ENCODE measurements around the gene MARCHF4. TPM values are rescaled to one million over a fixed set of nuclear protein-coding genes. Genes with fewer than 3 reads are reported as not detected.

The MARCHF4 gene
- total and polyA plus RNA-seq, 9 of the 15 experiments (the other 6 are each of a cell fraction or from before 2014, with no cell fraction given) = 0.05 TPM; not detected in 8

- TF ChIP-seq, protein P1, sequence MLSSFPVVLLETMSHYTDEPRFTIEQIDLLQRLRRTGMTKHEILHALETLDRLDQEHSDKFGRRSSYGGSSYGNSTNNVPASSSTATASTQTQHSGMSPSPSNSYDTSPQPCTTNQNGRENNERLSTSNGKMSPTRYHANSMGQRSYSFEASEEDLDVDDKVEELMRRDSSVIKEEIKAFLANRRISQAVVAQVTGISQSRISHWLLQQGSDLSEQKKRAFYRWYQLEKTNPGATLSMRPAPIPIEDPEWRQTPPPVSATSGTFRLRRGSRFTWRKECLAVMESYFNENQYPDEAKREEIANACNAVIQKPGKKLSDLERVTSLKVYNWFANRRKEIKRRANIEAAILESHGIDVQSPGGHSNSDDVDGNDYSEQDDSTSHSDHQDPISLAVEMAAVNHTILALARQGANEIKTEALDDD (IDR thresholded peaks at IDR 0.05) = 0 out of 2 replicates have a peak, but pooled peaks have one; percentile 10
- TF ChIP-seq ATF4 (CRISPR knock-in tag; IDR thresholded peaks at IDR 0.05) (no peak), ZFX (CRISPR knock-in tag; IDR thresholded peaks at IDR 0.05) (peak; percentile 98), CHD2 (IDR thresholded peaks at IDR 0.05; ENCODE audit: low read depth, low read length) (peak; percentile 94), USF2 (CRISPR knock-in tag; IDR thresholded peaks at IDR 0.05) (no peak), PREB (CRISPR knock-in tag; IDR thresholded peaks at IDR 0.05) (no peak), MTA1 (IDR thresholded peaks at IDR 0.05; ENCODE audit: borderline replicate concordance) (no peak), SMARCA4 (IDR thresholded peaks at IDR 0.05) (no peak), FOXJ3 (CRISPR knock-in tag; IDR thresholded peaks at IDR 0.05) (no peak), LEF1 (IDR thresholded peaks at IDR 0.05) (no peak), NRF1 (conservative IDR thresholded peaks at IDR 0.05 in 1 of 2, IDR thresholded peaks at IDR 0.05 in 1 of 2) (peak; percentile 19 to 35; a peak in 1 of 4 replicates), FOXK2 (conservative IDR thresholded peaks at IDR 0.05 in 1 of 2, IDR thresholded peaks at IDR 0.05 in 1 of 2; ENCODE audit: low read depth in 2 of 2) (peak in 1 of 2 experiments; percentile 98; a peak in 2 of 4 replicates), CREB1 (IDR thresholded peaks at IDR 0.05) (peak; percentile 89), CREB1 (CRISPR knock-in tag; IDR thresholded peaks at IDR 0.05) (peak; percentile 90), GABPA (tag; conservative IDR thresholded peaks at IDR 0.05; ENCODE audit: low read depth) (peak; percentile 61)
- TF ChIP-seq, protein P2, sequence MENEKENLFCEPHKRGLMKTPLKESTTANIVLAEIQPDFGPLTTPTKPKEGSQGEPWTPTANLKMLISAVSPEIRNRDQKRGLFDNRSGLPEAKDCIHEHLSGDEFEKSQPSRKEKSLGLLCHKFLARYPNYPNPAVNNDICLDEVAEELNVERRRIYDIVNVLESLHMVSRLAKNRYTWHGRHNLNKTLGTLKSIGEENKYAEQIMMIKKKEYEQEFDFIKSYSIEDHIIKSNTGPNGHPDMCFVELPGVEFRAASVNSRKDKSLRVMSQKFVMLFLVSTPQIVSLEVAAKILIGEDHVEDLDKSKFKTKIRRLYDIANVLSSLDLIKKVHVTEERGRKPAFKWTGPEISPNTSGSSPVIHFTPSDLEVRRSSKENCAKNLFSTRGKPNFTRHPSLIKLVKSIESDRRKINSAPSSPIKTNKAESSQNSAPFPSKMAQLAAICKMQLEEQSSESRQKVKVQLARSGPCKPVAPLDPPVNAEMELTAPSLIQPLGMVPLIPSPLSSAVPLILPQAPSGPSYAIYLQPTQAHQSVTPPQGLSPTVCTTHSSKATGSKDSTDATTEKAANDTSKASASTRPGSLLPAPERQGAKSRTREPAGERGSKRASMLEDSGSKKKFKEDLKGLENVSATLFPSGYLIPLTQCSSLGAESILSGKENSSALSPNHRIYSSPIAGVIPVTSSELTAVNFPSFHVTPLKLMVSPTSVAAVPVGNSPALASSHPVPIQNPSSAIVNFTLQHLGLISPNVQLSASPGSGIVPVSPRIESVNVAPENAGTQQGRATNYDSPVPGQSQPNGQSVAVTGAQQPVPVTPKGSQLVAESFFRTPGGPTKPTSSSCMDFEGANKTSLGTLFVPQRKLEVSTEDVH (IDR thresholded peaks at IDR 0.05; ENCODE audit: low read depth, partially characterized antibody) = no peak
- TF ChIP-seq, protein P3, sequence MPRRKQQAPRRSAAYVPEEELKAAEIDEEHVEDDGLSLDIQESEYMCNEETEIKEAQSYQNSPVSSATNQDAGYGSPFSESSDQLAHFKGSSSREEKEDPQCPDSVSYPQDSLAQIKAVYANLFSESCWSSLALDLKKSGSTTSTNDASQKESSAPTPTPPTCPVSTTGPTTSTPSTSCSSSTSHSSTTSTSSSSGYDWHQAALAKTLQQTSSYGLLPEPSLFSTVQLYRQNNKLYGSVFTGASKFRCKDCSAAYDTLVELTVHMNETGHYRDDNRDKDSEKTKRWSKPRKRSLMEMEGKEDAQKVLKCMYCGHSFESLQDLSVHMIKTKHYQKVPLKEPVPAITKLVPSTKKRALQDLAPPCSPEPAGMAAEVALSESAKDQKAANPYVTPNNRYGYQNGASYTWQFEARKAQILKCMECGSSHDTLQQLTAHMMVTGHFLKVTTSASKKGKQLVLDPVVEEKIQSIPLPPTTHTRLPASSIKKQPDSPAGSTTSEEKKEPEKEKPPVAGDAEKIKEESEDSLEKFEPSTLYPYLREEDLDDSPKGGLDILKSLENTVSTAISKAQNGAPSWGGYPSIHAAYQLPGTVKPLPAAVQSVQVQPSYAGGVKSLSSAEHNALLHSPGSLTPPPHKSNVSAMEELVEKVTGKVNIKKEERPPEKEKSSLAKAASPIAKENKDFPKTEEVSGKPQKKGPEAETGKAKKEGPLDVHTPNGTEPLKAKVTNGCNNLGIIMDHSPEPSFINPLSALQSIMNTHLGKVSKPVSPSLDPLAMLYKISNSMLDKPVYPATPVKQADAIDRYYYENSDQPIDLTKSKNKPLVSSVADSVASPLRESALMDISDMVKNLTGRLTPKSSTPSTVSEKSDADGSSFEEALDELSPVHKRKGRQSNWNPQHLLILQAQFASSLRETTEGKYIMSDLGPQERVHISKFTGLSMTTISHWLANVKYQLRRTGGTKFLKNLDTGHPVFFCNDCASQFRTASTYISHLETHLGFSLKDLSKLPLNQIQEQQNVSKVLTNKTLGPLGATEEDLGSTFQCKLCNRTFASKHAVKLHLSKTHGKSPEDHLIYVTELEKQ (CRISPR knock-in tag; IDR thresholded peaks at IDR 0.05) = no peak
These were observed 40.0 kb upstream of the MARCHF4 start, which contains the start of gene SMARCAL1 (continued) for GRCh38 chr2:216412022-216412999.

Measured in K562 (cell line).